DMS153 treated with DMSO at 0.1 percent for 48 hours (cell line): ENCODE data around the gene TLE5.
"Not testable (repeated sequence)": the region's sequence is repeated elsewhere in the genome, so short reads cannot be mapped to it uniquely, and the experiment has no call there.

Experiments used
- DNase-seq: peaks from one replicate; lab custom pipeline; 2025; ENCODE audit not compliant: unreplicated experiment; lab: John Stamatoyannopoulos, UW

The TLE5 gene

GRCh38 chr19:3027981-3028304 is 34.4 kb downstream of the TLE5 start:
- no peak for DNase-seq

- no peak for DNase-seq
Observed at GRCh38 chr19:3027292-3027691, 35.0 kb downstream of the TLE5 start.

- DNase-seq = no peak
Observed at GRCh38 chr19:3026768-3027167, 35.5 kb downstream of the TLE5 start.

GRCh38 chr19:3025549-3025886 is 36.8 kb downstream of the TLE5 start:
- DNase-seq = no peak

- DNase-seq = no peak
Observed at GRCh38 chr19:3024870-3025548, 37.3 kb downstream of the TLE5 start.

- DNase-seq = no peak
Observed at GRCh38 chr19:3024509-3024869, 37.8 kb downstream of the TLE5 start.

GRCh38 chr19:3020321-3020960 is 41.9 kb downstream of the TLE5 start:
- no peak for DNase-seq

GRCh38 chr19:3019211-3019854 is 43.0 kb downstream of the TLE5 start:
- DNase-seq = no peak

GRCh38 chr19:3017923-3018322 is 44.4 kb downstream of the TLE5 start:
- no peak for DNase-seq

- DNase-seq = no peak
Observed at GRCh38 chr19:3015126-3016057, 46.9 kb downstream of the TLE5 start.

GRCh38 chr19:3014135-3014534 is 48.2 kb downstream of the TLE5 start:
- DNase-seq = no peak

GRCh38 chr19:3013263-3013725 is 49.0 kb downstream of the TLE5 start:
- no peak for DNase-seq

GRCh38 chr19:3012621-3013262 is 49.6 kb downstream of the TLE5 start:
- no peak for DNase-seq

- not testable (repeated sequence) for DNase-seq
Observed at GRCh38 chr19:3012059-3012458, 50.2 kb downstream of the TLE5 start.

- DNase-seq = no peak
Observed at GRCh38 chr19:3010871-3011270, 51.4 kb downstream of the TLE5 start.

- no peak for DNase-seq
Observed at GRCh38 chr19:3008994-3009393, 53.3 kb downstream of the TLE5 start.

GRCh38 chr19:3007975-3008374 is 54.3 kb downstream of the TLE5 start:
- DNase-seq = no peak

GRCh38 chr19:3006075-3006767 is 56.1 kb downstream of the TLE5 start:
- DNase-seq = no peak

- DNase-seq = no peak
Observed at GRCh38 chr19:3005345-3005744, 57.0 kb downstream of the TLE5 start.

GRCh38 chr19:3004522-3004921 is 57.8 kb downstream of the TLE5 start:
- DNase-seq = no peak
